ENCODE results near the gene IFNG-AS1. TPM values are rescaled to one million over a fixed set of nuclear protein-coding genes. Genes with fewer than 3 reads are reported as not detected.

IFNG-AS1 gene
- total and polyA plus RNA-seq, 2 experiments from 2014 or later: not detected

DNA sequence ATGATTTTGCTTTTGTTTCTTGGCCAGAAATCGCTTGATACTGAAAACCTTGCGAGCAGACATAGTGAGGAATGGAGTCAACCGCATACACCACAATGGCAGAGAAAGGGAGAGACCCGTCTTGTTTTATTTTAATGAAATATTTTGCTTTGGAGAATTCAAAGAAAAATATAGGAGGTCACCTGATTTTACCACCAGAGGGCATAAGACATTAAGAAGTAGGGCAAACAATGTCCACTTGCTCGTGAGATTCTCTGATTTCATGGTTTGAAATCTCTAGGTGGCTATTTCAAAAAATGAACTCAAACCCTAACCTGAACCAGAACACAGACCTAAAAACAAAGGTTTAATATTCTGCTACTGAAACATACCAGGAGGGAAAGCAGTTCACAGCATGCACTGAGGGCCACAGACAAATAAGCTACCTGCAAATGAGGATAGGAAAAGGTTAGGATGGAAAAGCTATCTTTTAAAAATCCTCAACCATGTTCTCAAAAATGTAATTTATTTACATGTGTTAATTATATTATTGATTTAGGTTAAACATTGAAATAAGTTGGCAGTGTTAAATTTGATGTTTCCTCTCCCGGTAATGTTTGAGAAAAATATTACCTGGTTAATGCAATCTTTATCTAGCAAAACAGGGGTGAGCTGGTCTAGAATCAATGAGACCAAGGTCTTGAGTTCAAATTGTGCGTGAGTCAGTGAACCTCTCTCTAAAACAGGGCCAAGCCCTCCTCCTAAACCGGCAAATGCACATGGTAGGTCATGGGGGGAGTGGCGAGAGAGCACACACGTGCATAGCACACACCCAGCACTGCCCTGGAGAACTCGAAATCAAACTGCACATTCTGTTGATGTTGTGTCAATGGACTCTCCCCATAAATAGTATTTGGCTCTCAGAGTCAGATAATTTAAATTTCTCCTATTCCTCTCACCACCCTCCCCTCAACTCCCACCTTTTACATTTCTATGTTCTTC is 12.5 kb downstream of the IFNG-AS1 start:
- Histone ChIP-seq H3K9me2 (replicated peaks; ENCODE audit: insufficient read depth) (no peaks in the 10 kb centered on the region), H3K36me3 (replicated peaks; ENCODE audit: insufficient read depth, low read depth) (no peaks in the 10 kb centered on the region), H3K79me2 (no peaks in the 10 kb centered on the region), H2AFZ (no peak overlapping the region), H3K27me3 (no peaks in the 10 kb centered on the region), H3K27ac (no peak overlapping the region), H3K9me3 (ENCODE audit: low read depth) (no peaks in the 10 kb centered on the region), H3K4me3 (no peak overlapping the region), H4K20me1 (ENCODE audit: insufficient read depth, poor library complexity, severe bottlenecking) (no peaks in the 10 kb centered on the region), H3K4me1 (ENCODE audit: insufficient read depth) (peaks cover 4% of the 10 kb centered on the region), H3K4me2 (no peak overlapping the region)
- no peak for TF ChIP-seq EZH2phosphoT487 (IDR thresholded peaks at IDR 0.05; ENCODE audit: low read depth, severe bottlenecking, unreplicated experiment)
- TF ChIP-seq, protein P1, sequence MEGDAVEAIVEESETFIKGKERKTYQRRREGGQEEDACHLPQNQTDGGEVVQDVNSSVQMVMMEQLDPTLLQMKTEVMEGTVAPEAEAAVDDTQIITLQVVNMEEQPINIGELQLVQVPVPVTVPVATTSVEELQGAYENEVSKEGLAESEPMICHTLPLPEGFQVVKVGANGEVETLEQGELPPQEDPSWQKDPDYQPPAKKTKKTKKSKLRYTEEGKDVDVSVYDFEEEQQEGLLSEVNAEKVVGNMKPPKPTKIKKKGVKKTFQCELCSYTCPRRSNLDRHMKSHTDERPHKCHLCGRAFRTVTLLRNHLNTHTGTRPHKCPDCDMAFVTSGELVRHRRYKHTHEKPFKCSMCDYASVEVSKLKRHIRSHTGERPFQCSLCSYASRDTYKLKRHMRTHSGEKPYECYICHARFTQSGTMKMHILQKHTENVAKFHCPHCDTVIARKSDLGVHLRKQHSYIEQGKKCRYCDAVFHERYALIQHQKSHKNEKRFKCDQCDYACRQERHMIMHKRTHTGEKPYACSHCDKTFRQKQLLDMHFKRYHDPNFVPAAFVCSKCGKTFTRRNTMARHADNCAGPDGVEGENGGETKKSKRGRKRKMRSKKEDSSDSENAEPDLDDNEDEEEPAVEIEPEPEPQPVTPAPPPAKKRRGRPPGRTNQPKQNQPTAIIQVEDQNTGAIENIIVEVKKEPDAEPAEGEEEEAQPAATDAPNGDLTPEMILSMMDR (IDR thresholded peaks at IDR 0.05; ENCODE audit: poor library complexity): peak; percentile 48
- no peak for TF ChIP-seq EZH2 (IDR thresholded peaks at IDR 0.05; ENCODE audit: borderline replicate concordance)
- peak; percentile 23 for DNase-seq (ENCODE audit: low spot score)
- 80% methylated on average over 11 of the region's 11 CpGs for WGBS (ENCODE audit: low lambda C conversion rate, missing lambda C conversion rate)

DNA sequence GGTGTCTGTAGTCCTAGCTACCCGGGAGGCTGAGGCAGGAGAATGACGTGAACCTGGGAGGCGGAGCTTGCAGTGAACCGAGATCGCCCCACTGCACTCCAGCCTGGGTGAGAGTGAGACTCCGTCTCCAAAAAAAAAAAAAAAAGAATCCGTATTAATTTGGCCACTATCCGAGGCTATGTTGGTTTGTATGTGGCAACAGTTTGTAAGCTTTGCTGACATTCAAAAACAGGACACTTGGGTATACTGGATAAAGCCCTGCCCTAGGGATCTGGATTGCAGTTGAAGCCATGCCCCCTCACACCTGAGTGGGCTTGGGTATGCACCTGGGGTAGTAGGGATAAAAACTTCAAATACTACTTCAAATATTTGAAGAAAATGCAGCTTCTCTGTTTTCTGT is 14.5 kb downstream of the IFNG-AS1 start:
- H2AFZ ChIP-seq: no peak overlapping the region
- TF ChIP-seq EZH2phosphoT487 (IDR thresholded peaks at IDR 0.05; ENCODE audit: low read depth, severe bottlenecking, unreplicated experiment): no peak
- TF ChIP-seq EZH2 (IDR thresholded peaks at IDR 0.05; ENCODE audit: borderline replicate concordance): no peak
- TF ChIP-seq, protein P1 (IDR thresholded peaks at IDR 0.05; ENCODE audit: poor library complexity): no peak
- H3K79me2 ChIP-seq: no peaks in the 10 kb centered on the region
- no peak overlapping the region for H3K4me2 ChIP-seq
- no peaks in the 10 kb centered on the region for H3K9me2 ChIP-seq (replicated peaks; ENCODE audit: insufficient read depth)
- no peaks in the 10 kb centered on the region for H3K36me3 ChIP-seq (replicated peaks; ENCODE audit: insufficient read depth, low read depth)
- no peak for DNase-seq (ENCODE audit: low spot score)
- H4K20me1 ChIP-seq (ENCODE audit: insufficient read depth, poor library complexity, severe bottlenecking): no peaks in the 10 kb centered on the region
- H3K9me3 ChIP-seq (ENCODE audit: low read depth): no peaks in the 10 kb centered on the region
- H3K27ac ChIP-seq: no peak overlapping the region
- 95% methylated on average over 7 of the region's 8 CpGs for WGBS (ENCODE audit: low lambda C conversion rate, missing lambda C conversion rate)
- no peak overlapping the region for H3K4me3 ChIP-seq
- H3K4me1 ChIP-seq (ENCODE audit: insufficient read depth): peaks cover 3% of the 10 kb centered on the region
- no peaks in the 10 kb centered on the region for H3K27me3 ChIP-seq

DNA sequence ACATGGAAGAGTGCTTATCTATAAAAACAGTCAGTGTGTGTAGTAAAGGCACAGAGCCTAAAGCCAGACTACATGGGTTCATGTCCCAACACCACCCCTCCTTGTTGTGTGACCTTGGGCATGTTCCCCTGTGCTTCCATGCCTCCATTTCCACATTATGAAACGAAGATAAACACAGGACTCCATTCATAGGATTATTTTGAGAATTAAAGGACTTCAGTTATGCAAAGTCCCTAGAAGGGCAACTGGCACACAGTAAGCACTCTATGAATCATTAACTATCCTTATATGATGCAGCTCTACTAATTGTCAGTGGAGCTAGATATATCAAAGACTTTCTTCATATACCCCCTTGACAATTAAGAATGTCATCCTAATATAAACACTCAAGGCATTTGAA is 17.8 kb downstream of the IFNG-AS1 start:
- Histone ChIP-seq H3K79me2 (no peaks in the 10 kb centered on the region), H3K27me3 (no peaks in the 10 kb centered on the region), H3K9me2 (replicated peaks; ENCODE audit: insufficient read depth) (no peaks in the 10 kb centered on the region), H2AFZ (no peak overlapping the region), H3K9me3 (ENCODE audit: low read depth) (no peaks in the 10 kb centered on the region), H3K4me1 (ENCODE audit: insufficient read depth) (no peaks in the 10 kb centered on the region), H3K36me3 (replicated peaks; ENCODE audit: insufficient read depth, low read depth) (no peaks in the 10 kb centered on the region), H3K4me3 (no peak overlapping the region), H3K27ac (no peak overlapping the region), H4K20me1 (ENCODE audit: insufficient read depth, poor library complexity, severe bottlenecking) (no peaks in the 10 kb centered on the region), H3K4me2 (no peak overlapping the region)
- 61% methylated on average over 1 of the region's 1 CpG for WGBS (ENCODE audit: low lambda C conversion rate, missing lambda C conversion rate)
- DNase-seq (ENCODE audit: low spot score): no peak
- TF ChIP-seq, protein P1 (IDR thresholded peaks at IDR 0.05; ENCODE audit: poor library complexity): no peak
- no peak for TF ChIP-seq EZH2phosphoT487 (IDR thresholded peaks at IDR 0.05; ENCODE audit: low read depth, severe bottlenecking, unreplicated experiment)
- TF ChIP-seq EZH2 (IDR thresholded peaks at IDR 0.05; ENCODE audit: borderline replicate concordance): no peak

Data from hepatocyte (in vitro differentiated cells).